GM18507 (cell line): Measurements from ENCODE around the gene ART5.
A peak's percentile ranks its signal among the peaks of the same experiment; 100 is the strongest.
"Not testable (repeated sequence)": the region's sequence is repeated elsewhere in the genome, so short reads cannot be mapped to it uniquely, and the experiment has no call there.

Experiments used
- DNase-seq: peaks from one replicate; pipeline ENCODE4 v3.0.0; 2011; ENCODE audit warnings: low read depth; ENCODE audit not compliant: insufficient read length; ENCODE audit errors: extremely low spot score
- FAIRE-seq: peaks from 2 replicates; lab custom pipeline; 2011; peaks lifted over from hg19 to GRCh38; lab: Jason Lieb, UNC

Gene ART5

DNA sequence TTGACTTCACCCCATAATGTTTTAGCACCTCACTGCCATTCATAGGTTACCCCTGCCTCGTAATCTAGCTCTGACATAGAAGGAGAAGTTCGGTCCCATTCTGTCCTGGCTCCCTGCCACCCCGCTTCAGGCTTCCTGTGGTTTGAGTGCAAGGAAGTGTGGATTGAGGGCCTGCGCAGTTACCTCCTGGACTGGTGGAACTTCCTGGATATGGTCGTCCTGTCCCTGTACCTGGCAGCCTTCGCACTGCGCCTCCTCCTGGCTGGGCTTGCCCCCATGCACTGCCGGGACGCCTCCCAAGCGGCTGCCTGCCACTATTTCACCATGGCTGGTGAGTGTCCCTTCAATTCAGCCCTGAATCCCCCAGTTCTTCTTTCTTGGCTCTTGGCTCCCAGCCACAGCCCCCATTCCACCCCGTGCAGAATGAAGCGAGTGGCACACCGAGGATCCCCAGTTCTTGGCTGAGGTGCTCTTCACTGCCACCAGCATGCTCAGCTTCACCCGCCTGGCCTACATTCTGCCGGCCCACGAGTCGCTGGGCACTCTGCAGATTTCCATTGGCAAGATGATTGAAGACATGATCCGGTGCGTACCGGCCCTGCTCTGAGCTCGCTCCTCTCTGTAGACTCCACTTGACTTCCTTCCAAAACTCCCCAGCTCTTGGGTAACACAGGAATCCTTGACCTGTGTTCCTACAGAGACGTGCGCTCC lies 15.4 kb downstream of the ART5 start:
- DNase-seq (no peak), FAIRE-seq (no peak)

DNA sequence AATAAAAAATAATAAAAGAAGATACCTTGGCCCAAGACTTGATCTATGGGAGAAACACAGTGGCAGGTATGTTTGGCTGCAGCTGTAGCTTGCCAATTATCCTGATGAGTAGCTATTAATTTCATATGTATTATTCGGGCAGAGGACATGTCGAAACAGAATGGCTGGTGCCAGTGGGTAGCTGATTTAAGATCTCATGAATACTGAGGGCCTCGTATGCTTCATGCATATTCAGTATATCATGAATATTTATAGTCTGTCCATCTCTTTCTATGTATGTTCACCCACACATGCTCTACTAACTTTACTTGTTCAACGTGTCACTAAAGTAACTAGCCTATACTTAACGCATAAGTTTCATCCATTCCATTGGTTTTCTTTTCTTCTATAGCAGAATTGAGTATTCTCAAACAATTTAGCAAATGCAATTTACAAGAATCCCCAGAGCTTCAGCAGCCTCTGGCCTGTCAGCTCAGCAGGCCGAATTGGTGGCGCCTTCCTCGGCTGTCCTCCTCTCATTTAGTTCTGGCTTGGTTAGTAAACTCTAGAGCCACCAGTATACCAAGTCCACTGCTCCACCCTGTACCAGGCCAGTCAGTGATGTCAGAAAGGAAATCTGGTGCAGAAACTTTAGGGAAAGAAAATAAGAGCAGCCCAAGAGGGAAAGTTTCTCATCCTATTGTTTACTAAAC lies 17.9 kb downstream of the ART5 start:
- no peak for FAIRE-seq
- no peak for DNase-seq

DNA sequence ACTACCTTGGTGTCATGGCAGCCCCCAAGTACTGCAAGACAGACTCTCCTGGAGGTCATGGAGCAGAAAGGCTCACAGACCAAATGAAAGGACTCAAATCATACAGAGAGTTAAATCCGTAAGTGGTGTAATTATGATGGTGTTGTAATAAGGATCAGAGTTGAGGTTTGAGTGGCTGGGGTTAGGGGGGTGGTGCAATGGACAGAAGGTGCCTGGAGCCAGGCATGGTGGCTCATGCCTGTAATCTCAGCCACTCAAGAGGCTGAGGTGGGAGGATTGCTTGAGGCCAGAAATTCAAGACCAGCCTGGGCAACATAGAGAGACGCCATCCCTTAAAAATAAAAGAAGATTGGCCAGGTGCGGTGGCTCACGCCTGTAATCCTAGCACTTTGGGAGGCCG lies 18.7 kb downstream of the ART5 start:
- no peak for DNase-seq
- no peak for FAIRE-seq

DNA sequence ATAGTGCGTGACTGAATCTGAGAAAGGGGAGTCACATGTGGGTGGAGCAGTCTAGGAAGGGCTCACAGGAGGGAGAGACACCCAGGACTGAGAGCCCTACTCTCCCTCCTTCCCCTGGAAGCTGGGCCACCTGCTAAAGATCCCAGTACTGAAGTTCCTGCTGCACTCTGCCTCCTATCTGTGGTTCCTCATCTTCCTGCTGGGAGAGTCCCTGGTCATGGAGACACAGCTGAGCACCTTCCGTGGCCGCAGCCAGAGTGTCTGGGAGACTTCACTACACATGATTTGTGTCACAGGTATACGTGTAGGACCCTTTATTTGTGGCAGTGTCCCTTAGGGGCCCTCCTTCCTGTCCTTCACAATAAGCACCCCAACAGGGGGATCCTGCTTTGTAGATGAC lies 19.3 kb downstream of the ART5 start:
- DNase-seq = no peak
- FAIRE-seq = no peak

DNA sequence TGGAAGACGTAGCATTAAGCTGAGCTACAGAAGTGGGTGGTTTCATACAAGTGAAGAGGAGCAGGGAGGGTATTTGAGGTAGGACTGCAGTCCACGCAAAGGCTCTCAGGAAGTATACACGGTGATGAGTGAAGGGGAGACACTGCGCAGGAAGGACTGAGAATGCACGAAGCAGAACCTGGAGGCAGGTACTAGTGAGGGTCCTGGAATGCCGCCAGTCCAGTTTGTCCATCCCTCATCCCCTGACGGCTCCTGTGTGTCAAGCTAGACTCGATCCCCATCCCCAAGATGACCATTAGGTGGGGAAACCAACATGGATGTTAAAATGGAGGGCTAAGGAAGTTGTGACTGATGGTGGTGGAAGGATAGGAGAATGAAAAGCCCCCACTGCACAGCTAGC lies 23.8 kb downstream of the ART5 start:
- DNase-seq = no peak
- FAIRE-seq = no peak

DNA sequence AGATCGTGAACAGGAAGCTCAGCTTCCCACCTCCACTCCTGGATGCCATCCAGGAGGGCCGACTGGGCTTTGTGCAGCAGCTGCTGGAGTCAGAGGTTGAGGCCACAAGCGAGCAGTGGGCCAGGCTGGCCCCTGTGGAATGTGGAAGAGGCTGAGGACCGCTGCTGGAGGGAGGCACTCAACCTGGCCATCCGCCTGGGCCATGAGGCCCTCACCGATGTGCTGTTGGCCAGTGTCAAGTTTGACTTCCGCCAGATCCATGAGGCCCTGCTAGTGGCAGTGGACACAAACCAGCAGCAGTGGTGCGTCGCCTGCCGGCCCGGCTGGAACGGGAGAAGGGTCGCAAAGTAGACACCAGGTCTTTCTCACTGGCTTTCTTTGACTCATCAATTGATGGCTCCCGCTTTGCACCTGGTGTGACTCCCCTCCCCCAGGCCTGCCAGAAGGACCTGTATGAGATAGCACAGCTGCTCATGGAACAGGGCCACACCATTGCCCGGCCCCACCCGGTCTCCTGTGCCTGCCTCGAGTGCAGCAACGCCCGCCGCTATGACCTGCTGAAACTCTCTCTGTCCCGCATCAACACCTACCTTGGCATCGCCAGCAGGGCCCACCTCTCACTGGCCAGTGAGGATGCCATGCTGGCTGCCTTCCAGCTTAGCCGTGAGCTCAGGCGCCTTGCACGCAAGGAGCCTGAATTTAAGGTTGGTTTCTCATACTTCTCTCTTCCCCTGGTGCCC lies 24.9 kb downstream of the ART5 start:
- no peak for DNase-seq

DNA sequence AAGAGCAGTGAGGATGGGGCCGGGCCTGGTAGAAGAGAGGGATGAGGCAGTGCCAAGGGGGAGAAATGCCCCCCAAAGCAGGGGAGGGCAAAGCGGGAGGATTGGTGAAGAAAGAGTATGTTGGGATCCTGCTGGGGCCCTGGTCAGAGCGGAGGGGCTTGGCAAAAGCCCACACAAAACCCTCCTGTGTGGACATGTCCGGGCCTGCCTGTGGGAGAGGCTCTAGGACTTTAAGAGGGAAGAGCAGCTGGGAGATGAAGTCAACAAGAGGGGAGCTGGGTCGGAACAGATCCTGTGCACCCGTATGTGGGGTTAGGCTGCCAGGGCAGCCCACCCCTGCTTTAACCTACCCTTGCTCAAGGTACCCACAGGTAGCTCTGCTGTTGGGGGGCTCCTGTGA lies 25.8 kb downstream of the ART5 start:
- DNase-seq (no peak), FAIRE-seq (no peak)

More for the DNA sequence above, 24.9 kb downstream of the ART5 start:
- no peak for FAIRE-seq

DNA sequence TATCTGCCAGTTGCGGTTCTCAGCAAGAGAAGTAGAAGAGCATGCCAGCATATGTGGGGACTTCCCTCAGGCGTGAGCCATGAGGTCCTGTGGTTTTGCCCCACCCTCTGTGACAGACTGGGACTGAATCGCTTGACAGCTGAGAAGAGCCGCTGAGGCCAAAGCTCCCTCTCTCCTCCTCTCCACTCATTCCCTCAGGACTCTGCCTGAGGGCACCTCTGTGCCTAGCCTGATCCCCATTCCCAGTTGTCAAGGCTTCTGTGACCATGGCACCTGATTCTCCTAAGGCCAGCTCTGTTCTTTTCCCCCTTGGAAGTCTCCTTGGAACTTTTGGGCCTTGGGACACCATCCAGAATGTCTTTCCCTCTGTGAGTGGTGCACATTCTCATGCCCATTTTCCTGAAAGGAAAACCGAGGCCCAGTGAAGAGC lies 27.0 kb downstream of the ART5 start:
- peak; percentile 84 for FAIRE-seq

DNA sequence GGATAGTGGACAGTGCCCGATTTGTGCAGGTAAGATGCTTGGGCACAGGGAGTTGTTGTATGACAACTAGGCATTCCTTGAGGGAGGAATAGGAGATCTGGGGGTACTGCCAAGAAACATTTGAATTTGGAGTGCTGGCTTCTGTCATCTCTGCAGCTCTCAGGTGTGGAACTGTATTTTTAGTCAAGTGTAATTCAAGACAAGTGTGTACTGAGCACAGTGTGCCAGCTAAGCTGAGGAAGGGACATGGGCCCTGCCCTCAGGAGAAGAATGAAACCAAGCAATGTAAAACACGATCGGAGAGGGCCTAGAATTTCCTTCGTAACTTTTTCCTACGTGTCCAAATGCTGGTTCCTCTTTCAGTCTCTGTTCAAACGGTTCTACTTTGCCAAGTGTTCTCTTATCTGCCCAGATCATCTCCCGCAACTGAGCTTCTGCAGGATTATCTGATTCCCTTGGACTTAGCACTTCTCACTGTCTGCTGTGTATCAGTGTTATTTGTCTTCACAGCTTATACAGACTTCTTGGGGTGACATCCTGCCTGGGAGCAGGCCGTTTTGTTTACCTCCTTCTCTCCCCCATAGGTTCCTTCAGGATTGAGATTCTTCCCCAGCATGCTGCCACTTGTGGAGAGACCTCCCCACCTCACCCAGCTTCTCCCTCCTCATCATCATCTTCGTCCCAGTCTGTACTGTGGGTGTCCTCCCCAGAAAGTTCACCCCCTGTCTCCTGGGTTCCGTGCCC lies 27.6 kb downstream of the ART5 start:
- FAIRE-seq (peak; percentile 24), DNase-seq (no peak)

More for the DNA sequence above, 27.0 kb downstream of the ART5 start:
- DNase-seq = no peak

DNA sequence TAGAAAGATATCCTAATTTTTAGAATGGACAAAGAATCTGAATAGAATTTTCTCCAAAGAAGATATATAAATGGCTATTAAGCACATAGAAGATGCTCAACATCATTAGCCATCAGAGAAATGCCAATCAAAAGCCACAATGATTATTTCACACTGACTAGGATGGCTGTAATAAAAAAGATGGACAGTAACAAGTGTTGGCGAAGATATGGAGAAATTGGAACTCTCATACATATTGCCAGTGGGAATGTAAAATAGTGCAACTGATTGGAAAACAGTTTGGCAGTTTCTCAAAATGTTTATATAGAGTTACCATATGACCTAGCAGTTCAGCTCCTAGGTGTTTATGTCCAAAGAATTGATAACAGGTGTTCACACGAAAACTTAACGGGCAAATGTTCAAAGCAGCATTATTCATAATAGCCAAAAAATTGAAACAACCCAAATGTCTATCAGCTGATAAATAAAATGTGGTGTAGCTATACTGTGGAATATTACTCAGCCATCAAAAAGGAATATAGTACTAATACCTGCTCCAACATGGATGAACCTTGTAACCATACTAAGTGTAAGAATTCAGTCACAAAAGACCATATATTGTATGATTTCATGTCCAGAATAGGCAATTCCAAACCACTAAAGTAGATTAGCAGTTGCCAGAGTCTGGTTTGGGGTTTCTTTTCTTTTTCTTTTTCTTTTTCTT lies 29.7 kb downstream of the ART5 start:
- DNase-seq (no peak), FAIRE-seq (no peak)

DNA sequence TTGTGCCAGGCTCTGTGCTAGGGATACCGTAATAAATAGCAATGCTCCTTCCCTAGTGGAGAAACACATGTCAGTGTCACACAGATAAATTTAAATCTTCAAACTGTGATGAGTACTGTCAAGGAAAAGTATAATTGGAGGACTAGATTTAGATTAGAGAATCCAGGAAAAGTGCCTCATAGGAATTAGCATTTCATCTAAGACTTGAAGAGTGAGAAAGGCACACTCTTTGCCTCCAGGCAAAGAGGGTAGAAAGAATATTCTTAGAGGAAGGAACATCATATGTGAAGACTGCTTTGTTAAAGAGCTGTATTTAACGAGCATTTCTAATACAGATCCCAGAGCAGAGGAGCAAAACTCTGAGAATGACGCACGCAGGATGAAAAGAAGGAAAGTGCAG lies 30.9 kb downstream of the ART5 start:
- FAIRE-seq = no peak
- no peak for DNase-seq

DNA sequence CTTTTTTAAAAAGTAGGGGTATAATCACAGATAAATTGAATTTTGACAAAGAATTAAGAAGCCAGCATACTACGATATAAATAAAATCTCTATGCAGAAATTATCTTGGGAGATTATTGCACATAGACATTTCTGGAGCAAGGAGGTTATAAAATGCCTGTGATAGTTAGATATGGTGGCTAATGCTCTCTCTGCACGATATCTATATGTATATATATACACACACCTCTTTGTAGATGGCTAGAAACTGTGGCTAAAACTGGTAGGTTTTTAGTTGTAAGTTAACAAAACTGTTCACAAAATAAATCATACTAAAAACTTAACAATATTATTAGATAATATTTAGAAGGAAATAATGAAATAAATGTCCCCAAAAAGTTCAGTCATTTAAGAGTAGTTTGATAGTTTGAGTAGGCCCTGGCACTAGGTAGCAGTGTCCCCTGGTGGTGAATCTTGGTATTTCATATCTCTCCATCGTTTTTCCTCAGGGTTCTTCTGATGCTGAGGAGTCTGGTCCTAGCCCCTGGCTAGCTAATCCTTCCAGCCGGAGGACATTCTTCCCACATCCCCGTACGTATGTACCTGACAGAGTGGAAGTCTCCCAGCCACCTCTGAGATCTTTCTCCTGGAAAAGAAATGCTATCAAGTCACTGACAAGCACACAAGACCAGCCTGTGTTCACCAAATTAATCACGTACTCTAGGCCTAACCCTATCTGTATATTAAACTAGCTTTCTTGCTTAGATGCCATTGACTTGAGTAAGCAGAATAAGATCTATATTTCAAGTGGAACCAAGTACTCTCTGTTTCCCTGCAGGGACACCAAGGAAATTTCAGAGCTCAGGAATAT lies 32.2 kb downstream of the ART5 start:
- FAIRE-seq = peak; percentile 59
- DNase-seq = peak; percentile 18

DNA sequence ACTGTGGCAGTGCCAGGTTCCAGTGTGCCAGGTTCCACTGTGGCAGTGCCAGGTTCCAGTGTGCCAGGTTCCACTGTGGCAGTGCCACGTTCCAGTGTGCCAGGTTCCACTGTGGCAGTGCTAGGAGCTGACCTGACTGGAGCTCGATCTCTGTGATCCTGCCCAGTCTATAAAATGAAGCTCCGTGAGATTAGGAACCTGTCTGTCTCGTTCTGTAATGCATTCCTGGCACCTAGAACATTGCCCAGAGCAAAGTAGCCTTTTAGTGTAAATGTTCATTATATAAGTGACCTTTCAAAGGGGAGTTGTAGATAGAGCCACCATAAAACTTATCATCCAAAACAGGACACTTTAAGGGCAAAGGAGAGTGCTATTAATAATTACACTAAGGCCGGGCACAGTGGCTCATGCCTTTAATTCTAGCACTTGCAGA lies 36.0 kb downstream of the ART5 start:
- FAIRE-seq = no peak
- DNase-seq = no peak

DNA sequence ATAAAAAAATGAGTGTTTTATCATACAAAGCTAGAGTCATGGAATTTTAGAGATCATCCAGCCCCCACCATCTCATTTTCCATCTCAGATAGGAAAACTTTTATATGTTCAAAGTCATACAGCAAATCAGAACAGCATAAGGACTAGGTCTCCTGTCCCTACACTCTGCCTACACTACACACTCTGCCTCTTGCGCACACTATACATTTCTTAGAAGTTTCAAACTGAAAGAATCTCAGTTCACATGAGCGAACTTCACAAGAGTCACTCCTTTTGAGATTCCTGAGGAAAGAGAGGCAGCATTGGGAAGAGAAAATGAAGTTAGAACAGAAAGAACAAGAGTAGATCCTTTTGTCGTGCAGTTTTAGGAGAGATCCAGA lies 36.5 kb downstream of the ART5 start:
- DNase-seq = no peak
- FAIRE-seq = no peak

DNA sequence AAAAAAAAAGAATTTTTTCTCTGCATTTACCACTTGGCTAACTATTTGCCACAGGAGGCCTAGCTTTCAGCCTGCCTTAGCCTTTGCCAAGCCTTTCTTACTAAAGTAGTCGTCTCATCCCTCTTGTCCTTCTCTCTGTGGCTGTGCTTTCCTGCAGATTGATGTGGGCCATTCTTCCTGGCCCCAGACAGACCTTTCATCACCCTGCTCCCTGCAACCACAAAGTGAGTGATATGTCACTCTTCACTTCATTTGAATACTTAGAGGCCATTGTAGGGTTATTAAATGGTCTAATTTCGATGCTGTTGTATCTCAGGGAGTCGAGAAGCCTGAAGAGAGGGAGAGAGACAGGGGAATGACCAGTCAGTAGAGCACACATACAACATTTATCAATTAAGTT lies 37.6 kb downstream of the ART5 start:
- FAIRE-seq (no peak), DNase-seq (no peak)

DNA sequence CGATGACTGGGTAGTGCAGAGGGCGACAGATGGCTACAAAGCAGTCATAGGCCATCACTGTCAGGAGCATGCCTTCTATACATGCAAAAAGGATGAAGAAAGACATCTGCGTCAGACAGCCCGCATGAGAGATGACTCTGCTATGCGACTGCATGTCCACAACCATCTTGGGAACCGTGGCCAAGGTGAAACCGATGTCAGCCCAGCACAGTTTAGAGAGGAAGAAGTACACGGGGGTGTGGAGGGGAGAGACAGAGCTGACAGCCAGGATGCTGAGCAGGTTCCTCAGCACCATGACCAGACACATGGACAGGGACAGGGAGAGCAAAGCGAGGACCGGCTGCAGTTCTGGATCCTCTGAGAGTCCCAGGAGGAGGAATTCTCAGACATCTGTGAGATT lies 41.6 kb downstream of the ART5 start:
- not testable (repeated sequence) for FAIRE-seq, DNase-seq

DNA sequence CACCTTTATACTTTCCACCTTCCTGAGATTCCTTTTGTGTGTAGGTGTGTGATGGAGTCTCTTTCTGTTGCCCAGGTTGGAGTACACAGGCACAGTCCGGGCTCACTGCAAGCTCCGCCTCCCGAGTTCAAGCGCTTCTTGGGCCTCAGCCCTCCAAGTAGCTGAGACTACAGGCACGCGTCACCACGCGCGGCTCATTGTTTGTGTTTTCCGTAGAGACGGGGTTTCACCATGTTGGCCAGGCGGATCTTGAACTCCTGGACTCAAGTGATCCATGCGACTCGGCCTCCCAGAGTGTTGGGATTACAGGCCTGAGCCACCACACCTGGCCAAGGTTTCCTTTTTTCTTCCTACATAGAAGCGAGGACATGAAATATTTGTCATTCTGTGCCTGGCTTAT lies 44.0 kb downstream of the ART5 start:
- not testable (repeated sequence) for DNase-seq, FAIRE-seq

DNA sequence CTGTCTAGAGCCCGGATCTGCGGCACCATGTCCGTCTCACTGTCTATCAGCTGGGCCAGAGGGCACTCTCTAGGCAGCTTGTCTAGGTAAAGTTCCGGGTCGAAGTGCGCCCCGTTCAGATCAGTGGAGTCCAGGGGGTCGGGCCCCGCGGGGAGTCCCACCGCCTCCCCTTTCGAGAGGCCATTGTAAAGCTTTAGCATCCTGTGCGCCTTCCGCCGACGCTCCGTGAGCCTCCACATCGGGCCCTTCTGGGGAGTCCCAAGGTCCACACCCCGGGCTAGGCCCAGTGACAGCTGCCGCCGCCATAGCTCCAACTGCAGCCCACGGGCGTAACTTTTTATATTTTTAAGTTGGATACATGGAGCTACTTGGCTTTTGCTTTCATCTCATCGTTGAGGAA lies 50.5 kb downstream of the ART5 start:
- not testable (repeated sequence) for DNase-seq, FAIRE-seq
